Mesodermal cell (in vitro differentiated cells): Measurements from ENCODE around the gene PARD3B.
A peak's percentile ranks its signal among the peaks of the same experiment; 100 is the strongest.

Experiments
- H3K27ac ChIP-seq: 2 replicates; pipeline ENCODE4 v1.7.0; 2013; ENCODE audit warnings: mild to moderate bottlenecking, low read depth, low read length, moderate library complexity; ENCODE audit not compliant: severe bottlenecking
- H3K36me3 ChIP-seq: 2 replicates; pipeline ENCODE4 v1.7.1; 2013; ENCODE audit warnings: mild to moderate bottlenecking, low read length, moderate library complexity; ENCODE audit not compliant: control insufficient read depth, insufficient read depth
- H3K4me1 ChIP-seq: one replicate; pipeline ENCODE4 v1.7.1; 2013; ENCODE audit warnings: mild to moderate bottlenecking, low read length; ENCODE audit not compliant: insufficient read depth, control insufficient read depth, poor library complexity, severe bottlenecking
- H3K4me3 ChIP-seq: 2 replicates; pipeline ENCODE4 v1.7.0; 2013; ENCODE audit warnings: low read length, control low read depth, mild to moderate bottlenecking; ENCODE audit not compliant: insufficient read depth, poor library complexity, severe bottlenecking; ENCODE audit errors: extremely low read depth
- H3K9me3 ChIP-seq: 2 replicates; pipeline ENCODE4 v1.7.1; 2013; ENCODE audit warnings: mild to moderate bottlenecking, low read length, moderate library complexity; ENCODE audit not compliant: control insufficient read depth
- WGBS, 2 experiments: methylation state at CpG; one replicate each; pipeline ENCODE4 v1.1.5; 2013; ENCODE audit warnings: missing lambda C conversion rate in 2 of 2; ENCODE audit not compliant: insufficient coverage in 2 of 2; 5-methylcytosine and 5-hydroxymethylcytosine counted together

The PARD3B gene

GRCh38 chr2:205022841-205023240 is 477.6 kb downstream of the PARD3B start:
- Histone ChIP-seq H3K4me1 (peaks cover 11% of the 10 kb centered on the region), H3K9me3 (no peaks in the 10 kb centered on the region), H3K36me3 (no peaks in the 10 kb centered on the region), H3K27ac (no peak overlapping the region), H3K4me3 (no peak overlapping the region)
- WGBS, 2 experiments = 89 to 100% methylated on average over 2 to 5 of the region's 5 CpGs

GRCh38 chr2:205024822-205025518 is 479.7 kb downstream of the PARD3B start:
- Histone ChIP-seq H3K36me3 (no peaks in the 10 kb centered on the region), H3K4me1 (peaks cover 11% of the 10 kb centered on the region), H3K9me3 (no peaks in the 10 kb centered on the region), H3K4me3 (no peak overlapping the region), H3K27ac (peak overlapping the region; percentile 86)
- WGBS, 2 experiments = 53 to 73% methylated on average over 5 of the region's 10 CpGs

- no peak overlapping the region for H3K4me3 ChIP-seq
- 91 to 95% methylated on average over 6 to 8 of the region's 11 CpGs for WGBS, 2 experiments
- H3K4me1 ChIP-seq = peaks cover 11% of the 10 kb centered on the region
- no peaks in the 10 kb centered on the region for H3K9me3 ChIP-seq
- H3K36me3 ChIP-seq = no peaks in the 10 kb centered on the region
- peak overlapping the region; percentile 86 for H3K27ac ChIP-seq
Measured at GRCh38 chr2:205025580-205026240, 480.4 kb downstream of the PARD3B start.

GRCh38 chr2:205030695-205031094 is 485.4 kb downstream of the PARD3B start:
- H3K4me1 ChIP-seq = peaks cover 5% of the 10 kb centered on the region
- H3K36me3 ChIP-seq = no peaks in the 10 kb centered on the region
- H3K4me3 ChIP-seq = no peak overlapping the region
- H3K9me3 ChIP-seq = no peaks in the 10 kb centered on the region
- 88% methylated on average over 1 of the region's 1 CpG; no CpG with 5 or more reads in 1 of the 2 experiments for WGBS, 2 experiments
- H3K27ac ChIP-seq = no peak overlapping the region

- H3K27ac ChIP-seq = no peak overlapping the region
- 91 to 97% methylated on average over 4 of the region's 4 CpGs for WGBS, 2 experiments
- no peaks in the 10 kb centered on the region for H3K9me3 ChIP-seq
- H3K36me3 ChIP-seq = no peaks in the 10 kb centered on the region
- H3K4me1 ChIP-seq = no peaks in the 10 kb centered on the region
- no peak overlapping the region for H3K4me3 ChIP-seq
Measured at GRCh38 chr2:205032093-205032551, 486.8 kb downstream of the PARD3B start.

GRCh38 chr2:205033431-205033830 is 488.2 kb downstream of the PARD3B start:
- WGBS, 2 experiments = 92 to 100% methylated on average over 1 of the region's 2 CpGs
- Histone ChIP-seq H3K27ac (no peak overlapping the region), H3K9me3 (no peaks in the 10 kb centered on the region), H3K36me3 (no peaks in the 10 kb centered on the region), H3K4me3 (no peak overlapping the region), H3K4me1 (no peaks in the 10 kb centered on the region)

GRCh38 chr2:205034034-205034433 is 488.8 kb downstream of the PARD3B start:
- Histone ChIP-seq H3K9me3 (no peaks in the 10 kb centered on the region), H3K4me1 (no peaks in the 10 kb centered on the region), H3K36me3 (no peaks in the 10 kb centered on the region), H3K4me3 (no peak overlapping the region), H3K27ac (peak overlapping the region; percentile 30)
- 80 to 100% methylated on average over 1 of the region's 4 CpGs for whole genome bisulfite sequencing, 2 experiments

GRCh38 chr2:205040323-205040722 is 495.0 kb downstream of the PARD3B start:
- Histone ChIP-seq H3K4me1 (no peaks in the 10 kb centered on the region), H3K27ac (no peak overlapping the region), H3K9me3 (no peaks in the 10 kb centered on the region), H3K4me3 (no peak overlapping the region), H3K36me3 (no peaks in the 10 kb centered on the region)
- no CpG with 5 or more reads among the region's 1 CpG for WGBS, 2 experiments

GRCh38 chr2:205041472-205042130 is 496.3 kb downstream of the PARD3B start:
- Histone ChIP-seq H3K4me1 (no peaks in the 10 kb centered on the region), H3K4me3 (no peak overlapping the region), H3K9me3 (no peaks in the 10 kb centered on the region), H3K27ac (no peak overlapping the region), H3K36me3 (no peaks in the 10 kb centered on the region)
- WGBS, 2 experiments = 79 to 89% methylated on average over 4 of the region's 5 CpGs

GRCh38 chr2:205043285-205043684 is 498.0 kb downstream of the PARD3B start:
- Histone ChIP-seq H3K27ac (no peak overlapping the region), H3K4me3 (no peak overlapping the region), H3K36me3 (no peaks in the 10 kb centered on the region), H3K4me1 (no peaks in the 10 kb centered on the region), H3K9me3 (no peaks in the 10 kb centered on the region)

GRCh38 chr2:205045706-205046105 is 500.4 kb downstream of the PARD3B start:
- H3K9me3 ChIP-seq = peaks cover 6% of the 10 kb centered on the region
- no peaks in the 10 kb centered on the region for H3K36me3 ChIP-seq
- no peaks in the 10 kb centered on the region for H3K4me1 ChIP-seq
- no peak overlapping the region for H3K27ac ChIP-seq
- no peak overlapping the region for H3K4me3 ChIP-seq
- no CpG with 5 or more reads among the region's 2 CpGs for WGBS, 2 experiments
